DOHH2 (cell line): ENCODE data around the gene CCDC30.

Experiments
- H3F3A ChIP-seq: fragments of 200-600 bp; sonication (generic), shearing (Covaris generic); 2 replicates; pipeline ENCODE4 v1.6.0; 2016; ENCODE audit warnings: antibody characterized with exemption, mild to moderate bottlenecking; ENCODE audit not compliant: control insufficient read depth, insufficient read depth
- H3K27ac ChIP-seq: fragments of 200-600 bp; sonication (generic); 2 replicates; pipeline ENCODE4 v1.5.1; 2014; ENCODE audit warnings: low read depth, mild to moderate bottlenecking, low read length, moderate library complexity
- H3K27me3 ChIP-seq: fragments of 200-600 bp; sonication (generic); 2 replicates; pipeline ENCODE4 v1.6.1; 2014; ENCODE audit warnings: mild to moderate bottlenecking, low read length, mixed read lengths; ENCODE audit not compliant: control insufficient read depth
- H3K36me3 ChIP-seq: fragments of 200-600 bp; sonication (generic); 2 replicates; pipeline ENCODE4 v1.6.1; 2014; ENCODE audit warnings: mild to moderate bottlenecking, low read length, moderate library complexity, mixed read lengths; ENCODE audit not compliant: control insufficient read depth
- H3K4me1 ChIP-seq: fragments of 200-600 bp; sonication (generic); 2 replicates; pipeline ENCODE4 v1.6.1; 2014; ENCODE audit warnings: mild to moderate bottlenecking, low read length, mixed read lengths; ENCODE audit not compliant: control insufficient read depth
- H3K4me2 ChIP-seq: fragments of 200-600 bp; sonication (generic); 2 replicates; pipeline ENCODE4 v1.6.0; 2014; ENCODE audit warnings: mild to moderate bottlenecking, low read length, moderate library complexity
- H3K4me3 ChIP-seq: fragments of 200-600 bp; sonication (generic); 2 replicates; pipeline ENCODE4 v1.5.1; 2014; ENCODE audit warnings: mild to moderate bottlenecking, low read length, mixed read lengths
- H3K79me2 ChIP-seq: fragments of 200-600 bp; sonication (generic); 2 replicates; pipeline ENCODE4 v1.6.1; 2014; ENCODE audit warnings: mild to moderate bottlenecking, low read length, mixed read lengths; ENCODE audit not compliant: control insufficient read depth
- H3K9me2 ChIP-seq: fragments of 200-600 bp; sonication (generic); replicated peaks from 2 replicates; pipeline ENCODE4 v1.6.1; 2014; ENCODE audit warnings: mild to moderate bottlenecking, low read length, mixed read lengths; ENCODE audit not compliant: control insufficient read depth
- H3K9me3 ChIP-seq: fragments of 200-600 bp; sonication (generic); 2 replicates; pipeline ENCODE4 v1.6.1; 2014; ENCODE audit warnings: antibody characterized with exemption, low read length, mixed read lengths; ENCODE audit not compliant: control insufficient read depth, insufficient read depth
- H4K20me1 ChIP-seq: fragments of 200-600 bp; sonication (generic); 2 replicates; pipeline ENCODE4 v1.6.0; 2014; ENCODE audit warnings: low read depth, mild to moderate bottlenecking, antibody characterized with exemption, low read length, moderate library complexity; ENCODE audit not compliant: control insufficient read depth, insufficient read depth
- CTCF ChIP-seq: fragments of 200-600 bp; sonication (generic); IDR thresholded peaks from one replicate; pipeline ENCODE4 v1.5.1; 2014; ENCODE audit warnings: antibody characterized with exemption, mild to moderate bottlenecking, low read depth, low read length; ENCODE audit not compliant: poor library complexity, severe bottlenecking
- EZH2phosphoT487 ChIP-seq: fragments of 200-600 bp; sonication (generic); IDR thresholded peaks from 2 replicates; pipeline ENCODE4 v1.6.1; 2017; ENCODE audit warnings: borderline replicate concordance, mild to moderate bottlenecking, antibody characterized with exemption, low read length, moderate library complexity, mixed read lengths

CCDC30 gene

GRCh38 chr1:42531043-42531442, 68.0 kb downstream of the CCDC30 start:
- Histone ChIP-seq H3K27me3 (no peaks in the 10 kb centered on the region), H3K4me2 (no peak overlapping the region), H3K79me2 (no peaks in the 10 kb centered on the region), H3K9me2 (no peaks in the 10 kb centered on the region), H3K36me3 (no peaks in the 10 kb centered on the region), H4K20me1 (no peaks in the 10 kb centered on the region), H3K4me3 (no peak overlapping the region), H3K27ac (no peak overlapping the region), H3K4me1 (no peaks in the 10 kb centered on the region), H3K9me3 (no peaks in the 10 kb centered on the region), H3F3A (no peaks in the 10 kb centered on the region)
- TF ChIP-seq EZH2phosphoT487 (no peak), CTCF (no peak)

GRCh38 chr1:42533101-42533863, 70.2 kb downstream of the CCDC30 start:
- H3K4me2 ChIP-seq = no peak overlapping the region
- H3K79me2 ChIP-seq = no peaks in the 10 kb centered on the region
- TF ChIP-seq EZH2phosphoT487 (no peak), CTCF (no peak)
- no peaks in the 10 kb centered on the region for H3K9me3 ChIP-seq
- H3K36me3 ChIP-seq = no peaks in the 10 kb centered on the region
- H3F3A ChIP-seq = no peaks in the 10 kb centered on the region
- H3K4me3 ChIP-seq = no peak overlapping the region
- H3K9me2 ChIP-seq = no peaks in the 10 kb centered on the region
- H3K27ac ChIP-seq = no peak overlapping the region
- no peaks in the 10 kb centered on the region for H4K20me1 ChIP-seq
- no peaks in the 10 kb centered on the region for H3K4me1 ChIP-seq
- no peaks in the 10 kb centered on the region for H3K27me3 ChIP-seq

GRCh38 chr1:42541104-42541503, 78.0 kb downstream of the CCDC30 start:
- Histone ChIP-seq H3K4me1 (no peaks in the 10 kb centered on the region), H3K4me3 (no peak overlapping the region), H3K79me2 (no peaks in the 10 kb centered on the region), H3K27ac (no peak overlapping the region), H3F3A (no peaks in the 10 kb centered on the region), H3K36me3 (no peaks in the 10 kb centered on the region), H3K4me2 (no peak overlapping the region), H3K9me2 (no peaks in the 10 kb centered on the region), H3K9me3 (no peaks in the 10 kb centered on the region), H4K20me1 (no peaks in the 10 kb centered on the region), H3K27me3 (no peaks in the 10 kb centered on the region; the same call in 1 of the 2 replicates)
- TF ChIP-seq EZH2phosphoT487 = no peak
- no peak for TF ChIP-seq CTCF
